BLaER1 treated with 17β-estradiol and CSF1 and Interleukin-3, amounts not matched to agents 10 nM and 100 nM (cell line): ENCODE results near the gene USP3.

Experiments used
- H3K27ac ChIP-seq, 11 experiments: shearing (Covaris generic); formaldehyde crosslinking; 2 replicates each; pipeline ENCODE4 v1.8.1; 2022
- H3K27me3 ChIP-seq, 11 experiments: shearing (Covaris generic); formaldehyde crosslinking; 2 replicates each; pipeline ENCODE4 v1.8.1; 2022
- H3K36me3 ChIP-seq, 11 experiments: shearing (Covaris generic); formaldehyde crosslinking; 2 replicates each; pipeline ENCODE4 v1.8.1; 2022
- H3K4me1 ChIP-seq, 10 experiments: shearing (Covaris generic); formaldehyde crosslinking; 2 replicates each; pipeline ENCODE4 v1.8.1; 2022
- H3K4me2 ChIP-seq, 11 experiments: shearing (Covaris generic); formaldehyde crosslinking; 2 replicates each; pipeline ENCODE4 v1.8.1; 2022
- H3K4me3 ChIP-seq, 10 experiments: shearing (Covaris generic); formaldehyde crosslinking; 2 replicates each; pipeline ENCODE4 v1.8.1; 2022
- H3K9ac ChIP-seq, 11 experiments: shearing (Covaris generic); formaldehyde crosslinking; 2 replicates each; pipeline ENCODE4 v1.8.1; 2022
- H3K9me3 ChIP-seq, 11 experiments: shearing (Covaris generic); formaldehyde crosslinking; replicated peaks in 1 of 11; 2 replicates each; pipeline ENCODE4 v1.8.1; 2022
- H4K20me1 ChIP-seq, 11 experiments: shearing (Covaris generic); formaldehyde crosslinking; 2 replicates each; pipeline ENCODE4 v1.8.1; 2022
- Cebpa-rat ChIP-seq, 11 experiments: shearing (Covaris generic); IDR thresholded peaks; 2 replicates each; pipeline ENCODE4 v1.8.1; 2022

Gene USP3

GRCh38 chr15:63502843-63503738 lies 1.3 kb upstream of the USP3 start:
- peak; percentile 92 to 99 (median 97) for TF ChIP-seq Cebpa-rat (IDR thresholded peaks at IDR 0.05)
- H3K4me3 ChIP-seq: peak overlapping the region; percentile 63 to 97 (median 72)
- no peaks in the 10 kb centered on the region for H3K9me3 ChIP-seq
- peaks cover 23 to 36% (median 25%) of the 10 kb centered on the region in 11 experiments for H4K20me1 ChIP-seq
- H3K4me2 ChIP-seq: peak overlapping the region; percentile 88 to 96 (median 93)
- peaks cover 66 to 77% (median 70%) of the 10 kb centered on the region in 10 experiments for H3K4me1 ChIP-seq
- peak overlapping the region; percentile 99 to 100 (median 100) for H3K9ac ChIP-seq
- H3K27ac ChIP-seq: peak overlapping the region; percentile 99 to 100 (median 100)
- H3K27me3 ChIP-seq: no peaks in the 10 kb centered on the region
- peaks cover 0 to 14% (median 4%) of the 10 kb centered on the region in 11 experiments; a peak in 7 of 22 replicates for H3K36me3 ChIP-seq

- H3K27me3 ChIP-seq: no peaks in the 10 kb centered on the region
These were observed 600 bp upstream of the USP3 start for GRCh38 chr15:63503739-63504246.

DNA sequence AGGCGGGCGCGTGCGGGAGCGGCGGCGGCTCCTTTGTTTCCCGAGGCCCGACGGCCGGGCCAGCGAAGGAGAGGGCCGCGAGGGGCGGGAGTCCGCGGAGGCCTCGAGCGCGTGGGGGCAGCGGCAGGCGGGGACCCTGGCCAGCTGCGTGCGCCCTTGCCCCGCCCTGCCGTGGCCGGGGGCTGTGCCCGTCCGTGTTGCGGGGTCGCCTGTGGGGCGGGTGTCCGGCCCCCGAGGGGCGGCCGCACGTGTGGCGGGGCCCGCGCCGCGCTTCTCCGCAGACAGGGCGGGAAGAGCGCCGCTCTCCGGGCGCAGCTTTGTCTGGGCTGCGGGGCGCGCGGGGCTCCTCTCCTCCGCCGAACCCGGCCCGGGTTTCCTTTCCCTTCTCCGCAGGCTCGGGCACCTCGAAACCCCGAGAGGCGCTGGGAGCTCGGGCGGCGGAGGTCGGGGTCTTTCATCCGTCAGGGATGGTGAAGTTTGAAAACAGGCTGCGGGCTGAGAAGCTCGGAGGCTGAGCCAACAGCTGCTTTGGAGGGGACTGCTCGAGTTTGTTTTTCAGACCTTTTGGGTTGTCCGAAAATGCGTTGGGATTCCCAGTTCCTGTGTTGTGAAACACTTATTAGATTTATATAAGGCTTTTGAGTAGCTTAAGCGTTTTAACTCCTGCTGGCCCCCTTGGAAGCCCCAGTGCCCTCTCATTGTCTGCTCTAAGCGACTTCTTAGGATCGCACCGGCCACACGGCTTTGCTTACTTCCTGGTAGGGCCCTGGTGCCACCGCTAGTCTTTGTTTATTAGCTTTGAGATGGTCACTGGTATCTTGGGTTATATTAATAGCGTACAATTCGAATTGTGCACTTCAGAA lies 817 bp downstream of the USP3 start:
- H3K27ac ChIP-seq: peak overlapping the region; percentile 97 to 100 (median 100)
- H3K4me1 ChIP-seq: peaks cover 66 to 77% (median 70%) of the 10 kb centered on the region in 10 experiments
- no peak for TF ChIP-seq Cebpa-rat (IDR thresholded peaks at IDR 0.05)
- H3K9me3 ChIP-seq: no peaks in the 10 kb centered on the region
- H3K4me3 ChIP-seq: peak overlapping the region; percentile 90 to 98 (median 95)
- H3K9ac ChIP-seq: peak overlapping the region; percentile 96 to 100 (median 100)
- H3K36me3 ChIP-seq: peaks cover 0 to 14% (median 4%) of the 10 kb centered on the region in 11 experiments; a peak in 7 of 22 replicates
- peak overlapping the region; percentile 82 to 97 (median 90); a peak in 21 of 22 replicates for H3K4me2 ChIP-seq
- H4K20me1 ChIP-seq: peaks cover 44 to 57% (median 46%) of the 10 kb centered on the region in 11 experiments
- H3K27me3 ChIP-seq: no peaks in the 10 kb centered on the region

More at GRCh38 chr15:63503739-63504246, 600 bp upstream of the USP3 start:
- TF ChIP-seq Cebpa-rat (IDR thresholded peaks at IDR 0.05): no peak
- peak overlapping the region; percentile 99 to 100 (median 100) for H3K9ac ChIP-seq
- peak overlapping the region; percentile 63 to 97 (median 72) for H3K4me3 ChIP-seq
- H4K20me1 ChIP-seq: peaks cover 30 to 43% (median 32%) of the 10 kb centered on the region in 11 experiments
- H3K36me3 ChIP-seq: peaks cover 0 to 14% (median 4%) of the 10 kb centered on the region in 11 experiments; a peak in 7 of 22 replicates
- H3K4me2 ChIP-seq: peak overlapping the region; percentile 87 to 95 (median 90)
- no peaks in the 10 kb centered on the region for H3K9me3 ChIP-seq
- H3K27ac ChIP-seq: peak overlapping the region; percentile 99 to 100 (median 100)
- peaks cover 66 to 77% (median 70%) of the 10 kb centered on the region in 10 experiments for H3K4me1 ChIP-seq

DNA sequence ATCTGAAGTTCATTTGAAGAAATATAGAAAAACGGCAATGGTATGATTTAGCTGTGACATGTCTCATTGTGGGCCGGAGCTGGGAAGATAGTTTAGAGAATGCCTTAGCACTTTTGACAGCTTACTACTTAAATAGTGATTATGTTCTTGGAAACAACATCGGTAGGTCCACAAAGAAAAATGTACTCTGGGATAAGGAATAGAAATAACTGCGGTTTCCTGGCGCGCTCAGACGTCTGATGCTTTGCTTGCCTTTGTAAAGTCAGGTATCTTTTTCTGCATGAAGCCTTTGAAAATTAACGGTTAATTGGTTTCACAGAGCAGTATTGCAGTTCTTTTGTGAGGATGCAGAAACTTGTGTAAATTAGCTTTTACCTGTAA lies 1.4 kb downstream of the USP3 start:
- Histone ChIP-seq H3K9ac (peak overlapping the region; percentile 96 to 100 (median 100)), H3K4me1 (peaks cover 66 to 77% (median 70%) of the 10 kb centered on the region in 10 experiments), H3K4me2 (peak overlapping the region; percentile 82 to 97 (median 90)), H3K36me3 (peaks cover 0 to 14% (median 4%) of the 10 kb centered on the region in 11 experiments; a peak in 7 of 22 replicates), H3K9me3 (no peaks in the 10 kb centered on the region), H3K27ac (peak overlapping the region; percentile 97 to 100 (median 100)), H4K20me1 (peaks cover 50 to 63% (median 53%) of the 10 kb centered on the region in 11 experiments), H3K27me3 (no peaks in the 10 kb centered on the region), H3K4me3 (peak overlapping the region; percentile 90 to 98 (median 95))
- TF ChIP-seq Cebpa-rat (IDR thresholded peaks at IDR 0.05): no peak

- H3K4me1 ChIP-seq: peaks cover 62 to 74% (median 67%) of the 10 kb centered on the region in 10 experiments
- peak overlapping the region; percentile 82 to 97 (median 90) for H3K4me2 ChIP-seq
- no peaks in the 10 kb centered on the region for H3K27me3 ChIP-seq
These were observed 2.2 kb downstream of the USP3 start for GRCh38 chr15:63506537-63507035.

GRCh38 chr15:63507878-63508818 lies 3.8 kb downstream of the USP3 start:
- H3K36me3 ChIP-seq: peaks cover 0 to 14% (median 4%) of the 10 kb centered on the region in 11 experiments; a peak in 7 of 22 replicates
- no peak for TF ChIP-seq Cebpa-rat (IDR thresholded peaks at IDR 0.05)
- H3K4me1 ChIP-seq: peaks cover 54 to 72% (median 67%) of the 10 kb centered on the region in 10 experiments
- peak overlapping the region; percentile 3 to 100 (median 58); a peak in 17 of 22 replicates for H3K9ac ChIP-seq
- H3K27me3 ChIP-seq: no peaks in the 10 kb centered on the region
- H3K4me2 ChIP-seq: peak overlapping the region; percentile 82 to 97 (median 90)
- no peaks in the 10 kb centered on the region for H3K9me3 ChIP-seq
- H3K4me3 ChIP-seq: peak overlapping the region in 8 of 10 experiments; percentile 15 to 97 (median 94); a peak in 14 of 20 replicates
- H3K27ac ChIP-seq: peak overlapping the region in 2 of 11 experiments; percentile 7 to 16; a peak in 2 of 22 replicates
- H4K20me1 ChIP-seq: peaks cover 73 to 86% (median 76%) of the 10 kb centered on the region in 11 experiments

More at GRCh38 chr15:63506537-63507035, 2.2 kb downstream of the USP3 start:
- peaks cover 0 to 14% (median 4%) of the 10 kb centered on the region in 11 experiments; a peak in 7 of 22 replicates for H3K36me3 ChIP-seq
- peak overlapping the region; percentile 90 to 98 (median 95) for H3K4me3 ChIP-seq
- H3K9ac ChIP-seq: peak overlapping the region; percentile 96 to 100 (median 100)
- H4K20me1 ChIP-seq: peaks cover 58 to 71% (median 60%) of the 10 kb centered on the region in 11 experiments
- H3K9me3 ChIP-seq: no peaks in the 10 kb centered on the region
- TF ChIP-seq Cebpa-rat (IDR thresholded peaks at IDR 0.05): peak in 3 of 11 experiments; percentile 48 to 72 (median 63); a peak in 4 of 22 replicates
- peak overlapping the region in 10 of 11 experiments; percentile 99 to 100 (median 100); a peak in 19 of 22 replicates for H3K27ac ChIP-seq
